DMS153 treated with DMSO at 0.1 percent for 48 hours (cell line): Measurements from ENCODE around the gene RPA1.
"Not testable (repeated sequence)": the region's sequence is repeated elsewhere in the genome, so short reads cannot be mapped to it uniquely, and the experiment has no call there.

Source experiments
- DNase-seq: peaks from one replicate; lab custom pipeline; 2025; ENCODE audit not compliant: unreplicated experiment; lab: John Stamatoyannopoulos, UW

RPA1 gene

DNA sequence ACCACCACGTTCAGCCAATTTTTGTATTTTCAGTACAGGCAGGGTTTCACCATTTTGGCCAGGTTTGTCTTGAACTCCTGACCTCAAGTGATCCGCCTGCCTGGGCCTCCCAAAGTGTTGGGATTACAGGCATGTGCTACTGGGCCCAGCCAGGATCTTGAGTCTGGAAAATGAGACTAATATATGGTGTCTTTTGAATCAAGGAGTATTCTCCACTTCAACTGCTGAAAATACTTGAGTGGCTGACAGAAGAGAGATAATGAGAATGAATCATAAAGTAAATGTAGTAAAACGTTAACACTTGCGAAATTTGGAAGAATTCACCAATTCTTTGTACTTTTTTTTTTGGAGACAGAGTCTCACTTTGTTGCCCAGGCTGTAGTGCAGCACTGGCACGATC, 16.7 kb upstream of the RPA1 start:
- no peak for DNase-seq

GRCh38 chr17:1820528-1821252, 9.1 kb upstream of the RPA1 start:
- DNase-seq, result no peak

DNA sequence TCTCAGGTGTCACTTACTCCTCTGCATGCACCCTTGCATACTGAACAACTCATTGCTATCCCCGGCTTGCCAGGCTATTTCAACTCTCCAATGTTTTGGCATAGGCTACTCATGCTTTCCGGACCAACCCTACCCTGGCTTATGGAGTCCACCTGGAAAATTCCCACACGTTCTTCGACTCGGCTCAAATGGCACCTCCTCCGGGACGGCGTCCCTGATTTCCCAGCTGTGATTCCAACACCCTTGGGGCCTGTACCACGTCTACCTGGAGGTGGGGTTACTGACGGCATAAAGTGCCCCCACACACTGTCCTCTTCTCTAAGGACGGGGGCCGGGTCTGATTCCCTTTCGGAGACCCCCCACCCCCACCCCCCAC, 601 bp upstream of the RPA1 start:
- DNase-seq, result no peak

GRCh38 chr17:1830288-1830687, 483 bp downstream of the RPA1 start:
- no peak for DNase-seq

DNA sequence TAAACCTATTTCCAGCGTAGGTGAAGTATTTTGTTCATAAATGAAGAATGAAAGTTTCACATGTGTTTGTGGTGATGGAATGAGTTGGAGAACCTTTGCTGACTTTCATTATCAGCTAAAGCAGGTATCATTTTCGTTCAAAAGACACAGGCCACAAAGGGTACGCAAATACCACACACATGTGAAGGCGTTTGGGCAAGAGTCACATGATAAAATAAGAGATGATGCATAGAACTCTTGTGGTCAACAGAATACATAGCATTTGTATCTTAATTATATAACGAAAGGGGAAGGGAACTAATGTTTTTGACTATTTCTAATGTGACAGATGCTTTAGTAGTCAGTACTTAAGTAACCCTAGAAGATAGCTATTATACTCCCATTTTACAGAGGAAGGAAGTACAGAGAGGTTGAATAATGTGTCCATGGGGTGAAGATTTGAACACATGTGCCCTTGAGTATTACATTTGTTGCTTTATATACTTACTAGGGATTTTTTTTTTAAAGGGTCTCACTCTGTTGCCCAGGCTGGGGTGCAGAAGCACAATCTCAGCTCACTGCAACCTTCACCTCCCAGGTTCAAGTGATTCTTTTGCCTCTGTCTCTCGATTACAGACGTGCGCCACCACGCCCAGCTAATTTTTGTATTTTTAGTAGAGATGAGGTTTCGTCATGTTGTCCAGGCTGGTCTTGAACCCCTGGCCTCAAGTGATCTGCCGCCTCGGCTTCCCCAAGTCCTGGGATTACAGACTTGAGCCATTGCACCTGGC, 4.8 kb downstream of the RPA1 start:
- no peak for DNase-seq

DNA sequence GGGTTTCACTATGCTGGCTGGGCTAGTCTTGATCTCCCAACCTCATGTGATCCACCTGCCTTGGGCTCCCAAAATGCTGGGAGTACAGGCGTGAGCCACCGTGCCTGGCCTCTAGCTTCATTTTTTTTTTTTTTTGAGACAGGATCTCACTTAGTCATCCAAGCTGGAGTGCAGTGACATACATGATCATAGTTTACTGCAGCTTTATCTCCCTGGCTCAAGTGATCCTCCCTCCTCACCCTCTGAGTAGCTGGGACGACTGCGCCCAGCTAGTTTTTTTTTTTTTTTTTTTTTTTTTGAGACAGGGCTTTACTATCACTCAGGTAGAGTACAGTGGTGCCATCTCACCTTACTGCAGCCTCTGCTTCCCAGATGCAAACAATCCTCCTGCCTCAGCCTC, 9.7 kb downstream of the RPA1 start:
- no peak for DNase-seq

GRCh38 chr17:1843947-1844346, 14.1 kb downstream of the RPA1 start:
- DNase-seq, result no peak

GRCh38 chr17:1847191-1847590, 17.4 kb downstream of the RPA1 start:
- DNase-seq, result no peak

- no peak for DNase-seq
Observed at GRCh38 chr17:1852327-1852726, 22.5 kb downstream of the RPA1 start.

- no peak for DNase-seq
Observed at GRCh38 chr17:1853698-1854097, 23.9 kb downstream of the RPA1 start.

GRCh38 chr17:1856462-1856861, 26.7 kb downstream of the RPA1 start:
- not testable (repeated sequence) for DNase-seq

GRCh38 chr17:1860978-1861377, 31.2 kb downstream of the RPA1 start:
- no peak for DNase-seq

DNA sequence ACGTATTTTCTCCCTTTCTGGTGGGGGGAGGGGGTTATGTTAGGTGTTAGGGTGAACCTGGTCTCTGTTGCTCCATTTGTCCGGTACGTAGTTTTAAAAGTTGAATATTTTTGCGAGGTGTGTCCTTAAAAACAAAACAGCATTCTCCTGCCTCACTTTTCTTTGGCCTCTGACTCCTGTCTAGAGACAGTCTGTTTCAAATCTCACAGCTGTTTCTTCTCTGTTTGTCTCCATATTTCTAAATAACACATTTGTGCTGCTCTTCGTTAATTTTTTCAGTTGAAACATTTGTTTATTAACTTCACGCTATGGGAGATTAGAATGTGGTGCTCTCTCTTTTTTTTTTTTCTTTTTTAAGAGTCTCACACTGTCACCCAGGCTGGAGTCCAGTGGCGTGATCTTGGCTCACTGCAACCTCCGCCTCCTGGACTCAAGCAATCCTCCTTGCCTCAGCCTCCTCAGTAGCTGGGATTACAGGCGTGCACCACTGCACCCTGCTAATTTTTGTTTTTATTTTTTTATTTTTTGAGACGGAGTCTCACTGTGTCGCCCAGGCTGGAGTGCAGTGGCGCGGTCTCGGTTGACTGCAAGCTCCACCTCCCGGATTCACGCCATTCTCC, 31.7 kb downstream of the RPA1 start:
- DNase-seq, result no peak

- no peak for DNase-seq
Observed at GRCh38 chr17:1865252-1866037, 35.6 kb downstream of the RPA1 start.

- no peak for DNase-seq
Observed at GRCh38 chr17:1867307-1867706, 37.5 kb downstream of the RPA1 start.

- no peak for DNase-seq
Observed at GRCh38 chr17:1868090-1868489, 38.3 kb downstream of the RPA1 start.

- DNase-seq, result no peak
Observed at GRCh38 chr17:1870592-1870991, 40.8 kb downstream of the RPA1 start.

DNA sequence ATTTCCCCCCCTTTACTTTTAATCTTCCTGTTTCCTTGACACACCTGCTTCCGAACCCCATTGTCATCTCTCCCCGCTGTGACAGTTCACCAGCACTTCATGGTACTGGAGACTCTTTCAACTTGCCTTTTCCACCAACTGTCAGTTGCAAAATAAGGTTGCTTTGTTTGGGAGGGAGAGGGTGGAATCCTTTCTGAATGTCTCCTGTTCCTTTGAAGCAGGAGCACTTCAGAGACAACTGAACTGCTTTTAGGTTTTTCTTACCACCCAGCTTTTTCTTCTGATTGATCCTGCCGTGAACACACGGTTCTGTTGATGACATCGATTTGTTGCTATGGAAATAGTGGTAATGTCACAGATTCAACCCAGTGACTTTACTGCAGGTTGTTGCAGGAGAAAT, 42.0 kb downstream of the RPA1 start:
- DNase-seq, result no peak

DNA sequence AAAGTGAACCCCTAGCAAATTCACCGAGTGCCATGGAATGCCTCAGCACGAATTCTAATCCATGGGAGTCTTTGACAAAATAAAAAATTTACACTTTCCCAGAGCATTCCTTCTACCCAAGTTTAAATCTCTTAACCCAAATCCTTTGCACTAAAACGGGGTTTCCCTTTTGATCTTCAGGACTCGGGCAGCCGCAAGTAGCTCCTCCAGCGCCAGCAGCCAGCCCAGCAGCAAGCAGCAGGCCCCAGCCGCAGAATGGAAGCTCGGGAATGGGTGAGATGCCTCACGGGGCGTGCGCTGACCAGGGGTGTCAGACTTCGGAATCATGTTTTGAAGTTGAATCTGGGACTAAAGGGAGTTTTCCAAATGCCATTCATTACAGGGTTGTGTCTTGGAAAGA, 42.4 kb downstream of the RPA1 start:
- no peak for DNase-seq

GRCh38 chr17:1872976-1873375, 43.2 kb downstream of the RPA1 start:
- DNase-seq, result no peak

GRCh38 chr17:1873418-1873817, 43.6 kb downstream of the RPA1 start:
- DNase-seq, result no peak
